HG03039 (cell line): ENCODE data around the gene CLIC4.
"Not testable (repeated sequence)": the region's sequence is repeated elsewhere in the genome, so short reads cannot be mapped to it uniquely, and the experiment has no call there.

Experiments
- ATAC-seq: cut with Tn5 transposase; IDR thresholded peaks from one replicate; pipeline ENCODE4 v1.9.1; 2021; ENCODE audit warnings: mild to moderate bottlenecking, moderate library complexity; ENCODE audit not compliant: unreplicated experiment

CLIC4 gene

DNA sequence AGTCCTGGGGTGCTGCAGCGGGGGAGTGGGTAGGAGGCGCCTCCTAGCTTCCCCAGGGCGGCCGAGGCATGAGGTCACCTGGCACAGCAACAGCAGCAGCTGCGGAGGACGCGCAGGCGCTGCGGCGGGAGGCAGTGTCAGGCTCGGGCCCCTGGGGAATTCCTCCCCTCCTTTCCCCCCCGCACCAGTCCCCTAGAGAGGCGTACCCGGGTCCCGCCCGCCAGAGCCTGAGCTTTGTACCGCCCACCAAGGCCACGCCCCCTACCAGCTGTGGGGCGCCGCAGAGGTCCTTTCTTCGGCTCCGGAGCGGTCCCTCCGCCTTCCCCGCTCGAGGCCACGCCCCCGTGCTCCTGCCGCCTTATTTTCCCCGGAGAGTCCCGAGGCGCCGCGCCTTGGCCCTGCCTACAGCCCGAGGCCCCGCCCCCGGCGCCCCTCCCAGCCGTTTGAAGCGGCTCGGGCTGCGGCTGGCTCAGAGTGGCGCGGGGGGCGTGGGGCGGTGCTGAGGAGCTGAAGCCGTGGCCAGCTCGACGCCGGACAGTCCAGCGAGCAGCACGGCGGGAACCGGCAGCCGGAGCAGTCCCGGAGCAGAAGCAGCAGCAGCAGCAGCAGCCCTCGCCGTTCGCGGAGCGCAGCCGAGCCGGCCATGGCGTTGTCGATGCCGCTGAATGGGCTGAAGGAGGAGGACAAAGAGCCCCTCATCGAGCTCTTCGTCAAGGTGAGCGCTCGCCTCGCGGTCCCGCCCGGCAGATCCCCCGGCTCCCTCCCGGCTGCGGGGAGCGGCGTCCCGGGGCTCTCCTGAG lies at the start of gene CLIC4:
Gene CLIC4 (plus strand): TSS at position 537 of the 800 bp plus-strand sequence. CDS start 107 bp downstream, at position 644.
- ATAC-seq, result peak; percentile 65

DNA sequence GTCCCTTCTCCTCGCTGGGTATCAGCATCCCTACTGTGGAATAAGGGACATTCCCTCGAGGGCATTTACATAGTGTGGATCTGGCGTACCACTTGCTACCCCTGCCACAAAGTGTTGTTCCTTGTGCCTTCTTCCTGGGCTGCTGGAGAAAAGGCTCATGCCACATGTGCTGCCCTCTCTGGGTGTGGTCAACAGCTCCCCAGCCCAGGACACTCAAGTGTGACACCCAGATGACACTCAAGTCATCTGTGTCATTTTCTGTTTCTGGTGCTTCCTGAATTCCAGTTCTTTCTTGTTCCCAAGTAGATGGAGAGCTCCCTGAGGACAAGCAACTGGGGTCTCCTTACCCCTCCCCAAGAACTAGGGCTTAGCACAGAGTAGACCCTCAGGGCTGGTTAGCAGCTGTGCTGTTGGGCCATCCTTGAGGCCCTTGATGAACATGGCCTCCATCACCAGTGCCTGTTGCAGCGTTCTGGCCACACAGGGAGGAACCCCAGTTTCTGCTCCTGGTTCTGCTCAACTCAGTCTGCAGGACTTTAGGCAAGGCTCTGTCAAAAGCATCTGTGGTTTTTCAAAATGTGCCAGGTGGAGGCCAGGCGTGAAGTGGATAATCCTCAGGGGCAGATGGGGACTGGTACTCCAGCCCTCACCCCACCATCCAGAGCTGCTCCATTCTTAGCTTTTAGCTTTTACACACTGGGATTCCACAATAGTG lies 49.0 kb upstream of the CLIC4 start:
- no peak for ATAC-seq

DNA sequence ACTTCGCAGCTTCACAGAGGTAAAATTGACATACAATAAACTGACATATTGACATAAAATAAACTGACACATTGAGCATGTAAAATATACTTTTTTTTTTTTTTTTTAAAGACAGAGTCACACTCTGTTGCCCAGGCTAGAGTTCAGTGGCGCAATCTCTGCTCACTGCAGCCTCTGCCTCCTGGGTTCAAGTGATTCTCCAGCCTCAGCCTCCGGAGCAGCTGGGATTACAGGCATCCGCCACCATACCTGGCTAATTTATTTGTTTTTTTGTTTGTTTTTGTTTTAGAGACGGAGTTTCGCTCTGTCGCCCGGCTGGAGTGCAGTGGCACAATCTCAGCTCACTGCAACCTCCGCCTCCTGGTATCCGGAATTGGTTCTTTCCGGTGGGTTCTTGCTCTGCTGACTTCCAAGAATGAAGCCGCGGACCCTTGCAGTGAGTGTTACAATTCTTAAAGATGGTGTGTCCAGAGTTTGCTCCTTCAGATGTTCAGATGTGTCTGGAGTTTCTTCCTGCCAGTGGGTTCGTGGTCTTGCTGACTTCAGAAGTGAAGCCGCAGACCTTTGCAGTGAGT lies 48.4 kb upstream of the CLIC4 start:
- ATAC-seq, result no peak

DNA sequence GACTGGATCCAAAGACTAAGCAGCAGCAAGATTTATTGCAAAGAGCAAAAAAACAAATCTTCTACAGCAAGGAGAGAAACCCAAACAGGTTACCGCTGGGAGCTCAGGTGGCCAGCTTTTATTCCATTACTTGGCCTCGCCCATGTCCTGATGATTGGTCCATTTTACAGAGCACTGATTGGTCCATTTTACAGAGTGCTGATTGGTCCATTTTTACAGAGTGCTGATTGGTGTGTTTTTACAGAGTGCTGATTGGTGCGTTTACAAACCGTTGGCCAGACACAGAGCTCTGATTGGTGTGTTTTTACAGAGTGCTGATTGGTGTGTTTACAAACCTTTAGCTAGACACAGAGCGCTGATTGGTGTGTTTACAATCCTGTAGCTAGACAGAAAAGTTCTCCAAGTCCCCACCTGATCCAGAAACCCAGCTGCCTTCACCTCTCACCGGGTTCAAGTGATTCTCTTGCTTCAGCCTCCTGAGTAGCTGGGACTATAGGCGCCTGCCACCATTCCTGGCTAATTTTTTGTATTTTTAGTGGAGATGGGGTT lies 47.7 kb upstream of the CLIC4 start:
- ATAC-seq, result not testable (repeated sequence)

DNA sequence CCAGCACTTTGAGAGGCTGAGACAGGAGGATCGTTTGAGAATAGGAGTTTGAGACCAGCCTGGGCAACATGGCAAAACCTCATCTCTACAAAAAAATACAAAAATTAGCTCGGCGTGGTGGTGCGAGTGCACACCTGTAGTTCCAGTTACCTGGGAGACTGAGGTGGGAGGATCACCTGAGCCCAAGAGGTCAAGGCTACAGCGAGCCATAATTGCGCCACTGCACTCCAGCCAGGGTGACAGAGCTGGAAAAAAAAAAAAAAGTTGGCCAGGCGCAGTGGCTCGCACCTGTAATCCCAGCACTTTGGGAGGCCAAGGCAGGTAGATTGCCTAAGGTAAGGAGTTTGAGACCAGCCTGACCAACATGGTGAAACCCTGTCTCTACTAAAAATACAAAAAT lies 46.9 kb upstream of the CLIC4 start:
- not testable (repeated sequence) for ATAC-seq

DNA sequence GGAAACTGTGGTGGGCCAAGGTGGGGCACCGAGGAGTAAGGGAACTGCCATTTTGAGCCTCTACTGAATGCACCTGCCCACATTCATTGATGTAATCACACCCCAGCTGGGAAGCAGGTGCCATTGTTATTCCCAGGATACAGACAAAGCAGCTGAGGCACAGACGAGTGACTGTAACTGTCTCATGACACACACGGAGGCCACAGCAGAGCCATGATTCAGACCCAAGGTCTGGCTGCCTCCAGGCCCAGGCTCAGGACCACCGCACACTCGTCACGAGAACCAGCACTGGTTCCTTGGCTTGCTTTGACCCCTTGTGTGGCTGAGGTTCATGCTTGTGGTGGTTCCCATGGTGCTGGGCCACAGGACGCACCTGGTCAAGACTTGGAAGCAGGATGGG lies 45.6 kb upstream of the CLIC4 start:
- ATAC-seq, result no peak

DNA sequence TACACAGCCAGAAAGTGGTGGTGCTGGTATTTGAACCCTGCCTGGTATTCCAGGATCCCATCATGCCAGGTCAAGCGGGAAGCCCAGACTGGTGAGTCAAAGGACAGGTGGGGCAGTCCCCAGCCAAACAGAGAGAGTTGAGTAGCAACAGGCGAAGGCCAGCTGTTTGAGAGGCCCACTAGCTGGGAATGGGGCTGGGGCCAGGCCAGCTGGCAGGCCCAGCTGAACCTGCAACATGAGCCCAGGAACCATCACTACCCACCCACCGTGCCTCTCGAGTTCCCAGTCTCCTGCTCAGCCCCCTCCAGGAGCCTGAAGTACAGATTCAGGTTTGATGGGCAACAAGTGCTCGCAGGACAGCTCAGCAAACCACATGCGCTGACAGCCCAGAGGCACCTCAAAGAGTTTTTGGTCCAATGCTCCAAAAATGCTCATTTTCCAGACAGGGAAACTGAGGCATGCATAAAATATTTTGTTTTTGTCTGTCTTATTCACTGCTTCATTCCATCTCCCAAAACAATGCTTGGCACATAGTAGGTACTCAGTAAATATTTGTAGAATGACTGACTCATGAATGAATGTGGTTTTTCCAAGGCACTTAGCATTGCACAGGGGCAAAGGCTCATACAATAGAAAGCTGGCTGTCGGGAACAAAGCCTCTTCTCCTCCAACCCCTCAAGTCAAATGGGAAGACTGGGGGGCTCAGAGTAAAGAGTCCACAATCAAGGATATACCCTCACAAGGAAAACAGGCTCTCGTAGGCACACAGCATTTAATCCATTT lies 42.5 kb upstream of the CLIC4 start:
- ATAC-seq, result no peak

DNA sequence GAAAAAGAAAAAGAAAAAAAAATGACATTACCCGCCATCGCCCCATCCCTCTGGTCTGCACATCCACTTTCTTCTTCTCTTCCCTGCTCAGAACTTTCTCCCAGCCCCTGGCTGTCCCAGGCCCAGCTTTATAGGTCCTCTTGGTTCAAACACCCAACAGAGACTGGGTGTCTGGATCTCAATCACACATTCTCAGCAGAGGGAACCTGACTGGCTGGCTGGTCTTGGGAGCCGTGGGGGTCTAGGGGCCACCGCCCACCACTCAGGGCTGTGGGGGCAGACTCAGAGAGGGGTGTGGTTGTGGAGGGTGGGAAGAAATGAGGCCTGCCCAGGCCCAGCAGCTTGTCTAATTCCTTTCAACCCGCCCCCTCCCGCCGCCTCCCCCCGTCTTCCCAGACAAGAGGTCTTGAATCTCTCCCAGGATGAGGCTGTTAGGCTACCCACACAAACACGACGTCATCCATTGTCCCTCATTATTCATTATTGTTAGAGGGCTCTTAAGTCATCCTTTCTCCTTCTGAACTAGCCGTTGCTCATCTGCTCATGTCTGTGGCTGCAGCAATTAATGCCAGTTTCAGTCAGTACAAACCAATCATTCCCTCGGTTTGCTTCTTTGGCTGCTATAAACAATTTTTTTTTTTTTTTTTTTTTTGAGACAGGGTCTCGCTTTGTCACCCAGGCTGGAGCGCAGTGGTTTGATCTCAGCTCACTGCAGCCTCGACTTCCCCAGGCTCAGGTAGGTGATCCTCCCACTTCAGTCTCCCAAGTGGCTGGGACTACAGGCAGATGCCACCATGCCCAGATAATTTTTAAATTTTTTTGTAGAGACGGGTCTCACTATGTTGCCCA lies 40.6 kb upstream of the CLIC4 start:
- ATAC-seq, result no peak

DNA sequence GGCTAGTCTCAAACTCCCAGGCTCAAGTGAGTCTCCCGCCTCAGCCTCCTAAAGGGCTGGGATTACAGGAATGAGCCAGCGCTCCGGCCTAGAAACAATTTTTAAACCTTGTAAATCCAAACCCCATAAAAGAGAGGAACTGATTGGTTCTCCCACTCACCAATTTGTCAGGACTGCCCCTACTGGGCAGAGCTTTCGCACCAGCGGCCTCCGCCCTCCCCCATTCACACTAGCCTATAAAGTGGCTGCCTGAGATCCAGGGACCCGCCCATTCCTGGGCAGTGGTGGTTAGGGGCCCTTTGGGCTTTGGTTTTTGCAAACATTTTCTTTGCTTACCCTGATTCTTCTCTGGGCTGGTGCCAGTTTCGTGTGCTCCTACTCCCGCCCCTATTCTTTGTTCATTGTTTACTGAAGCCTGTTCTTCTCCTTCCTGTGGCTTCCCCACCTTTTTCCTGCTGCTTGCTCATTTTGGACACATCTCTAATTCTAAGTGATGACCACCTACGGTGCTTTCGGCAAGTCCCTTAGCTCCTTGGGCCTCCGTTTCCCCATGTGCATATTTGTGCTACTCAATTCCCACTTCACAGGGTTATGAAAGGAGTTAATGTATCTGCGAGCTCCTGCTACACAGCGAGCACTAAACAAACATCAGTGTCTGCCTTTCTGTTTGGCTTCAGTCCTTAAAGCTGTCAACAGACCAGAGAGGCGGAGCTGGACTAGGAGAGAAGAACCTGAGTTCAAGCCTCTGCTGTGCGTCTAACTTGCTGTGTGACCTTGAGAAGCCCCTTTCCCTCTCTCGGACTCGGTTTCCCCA lies 39.8 kb upstream of the CLIC4 start:
- no peak for ATAC-seq

DNA sequence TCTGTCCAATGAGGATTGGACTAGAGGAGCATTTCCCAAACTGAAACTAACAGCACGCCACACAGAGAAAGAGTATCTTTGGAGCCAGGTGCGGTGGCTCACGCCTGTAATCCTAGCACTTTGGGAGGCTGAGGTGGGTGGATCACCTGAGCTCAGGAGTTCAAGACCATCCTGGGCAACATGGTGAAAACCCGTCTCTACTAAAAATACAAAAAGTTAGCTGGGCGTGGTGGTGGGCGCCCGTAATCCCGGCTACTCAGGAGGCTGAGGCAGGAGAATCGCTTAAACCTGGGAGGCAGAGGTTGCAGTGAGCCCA lies 39.2 kb upstream of the CLIC4 start:
- ATAC-seq, result not testable (repeated sequence)

DNA sequence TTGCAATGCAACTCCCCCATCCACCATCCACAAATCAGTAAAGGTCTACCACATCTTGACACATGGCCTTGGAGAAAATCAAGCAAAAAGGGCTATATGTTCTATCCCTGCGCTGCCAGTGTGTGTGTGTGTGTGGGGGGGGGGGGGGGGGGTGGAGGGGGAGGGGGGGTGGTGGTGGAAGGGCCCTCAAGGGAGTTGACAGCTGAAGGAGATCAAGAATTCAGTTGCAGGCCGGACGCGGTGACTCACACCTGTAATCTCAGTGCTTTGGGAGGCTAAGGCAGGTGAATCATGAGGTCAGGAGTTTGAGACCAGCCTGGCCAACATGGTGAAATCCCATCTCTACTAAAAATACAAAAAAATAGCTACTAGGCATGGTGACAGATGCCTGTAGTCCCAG lies 37.6 kb upstream of the CLIC4 start:
- ATAC-seq, result no peak

DNA sequence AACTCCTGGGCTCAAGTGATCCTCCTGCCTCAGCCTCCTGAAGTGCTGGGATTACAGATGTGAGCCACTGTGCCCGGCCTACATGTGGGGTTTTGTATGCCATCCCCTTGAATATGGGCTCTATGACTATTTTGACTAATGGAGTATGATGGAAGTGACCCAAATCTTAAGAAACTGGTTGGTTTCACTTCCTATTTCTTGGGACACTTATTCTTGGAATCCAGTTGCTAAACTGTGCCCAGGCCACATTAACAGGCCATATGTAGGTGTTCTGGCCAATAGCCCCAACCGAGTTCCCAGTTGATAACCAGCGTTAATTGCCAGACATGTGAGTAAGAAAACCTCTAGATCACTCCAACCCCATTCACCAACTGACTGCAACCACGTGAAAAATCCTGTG lies 36.3 kb upstream of the CLIC4 start:
- ATAC-seq, result no peak

DNA sequence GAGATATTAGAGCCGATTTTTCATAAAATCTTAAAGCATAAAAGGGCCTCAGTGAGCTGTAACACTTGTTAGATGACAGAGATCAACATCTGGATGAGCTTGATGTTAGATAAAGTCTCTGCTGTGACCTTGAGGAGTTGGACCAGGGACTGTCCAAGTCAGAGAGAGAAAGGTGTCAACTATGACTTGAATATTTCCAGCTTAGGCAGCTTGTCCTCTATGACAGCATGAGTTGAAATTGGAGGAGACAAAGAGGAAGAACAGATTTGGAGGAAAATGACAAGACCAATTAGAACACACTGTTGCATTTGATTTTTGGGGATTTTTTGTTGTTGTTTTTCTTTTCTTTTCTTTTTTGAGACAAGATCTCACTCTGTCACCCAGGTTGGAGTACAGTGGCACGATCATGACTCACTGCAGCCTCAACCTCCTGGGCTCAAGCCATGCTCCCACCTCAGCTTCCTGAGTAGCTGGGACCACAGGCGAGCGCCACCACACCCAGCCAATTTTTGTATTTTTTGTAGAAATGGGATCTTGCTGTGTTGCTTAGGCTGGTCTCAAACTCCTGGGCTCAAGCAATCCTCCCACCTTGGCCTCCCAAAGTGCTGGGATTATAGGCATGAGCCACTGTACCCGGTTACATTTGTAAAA lies 35.3 kb upstream of the CLIC4 start:
- no peak for ATAC-seq

DNA sequence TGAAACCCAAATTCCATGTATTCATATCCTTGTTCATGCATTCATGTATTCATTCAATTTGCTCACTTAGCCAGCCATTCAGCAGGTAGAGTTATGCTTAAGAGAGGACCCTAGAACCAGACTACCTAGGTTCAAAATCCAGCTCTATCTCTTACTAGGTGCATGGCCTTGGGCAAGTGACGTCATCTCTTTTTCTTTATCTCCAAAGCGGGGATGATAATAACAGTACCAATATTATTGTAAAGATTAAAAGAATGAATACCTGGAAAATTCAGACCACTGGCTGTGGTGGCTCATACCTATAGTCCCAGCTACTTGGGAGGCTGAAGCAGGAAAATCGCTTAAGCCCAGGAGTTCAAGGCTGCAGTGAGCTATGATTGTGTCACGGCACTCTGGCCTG lies 33.9 kb upstream of the CLIC4 start:
- ATAC-seq, result no peak

DNA sequence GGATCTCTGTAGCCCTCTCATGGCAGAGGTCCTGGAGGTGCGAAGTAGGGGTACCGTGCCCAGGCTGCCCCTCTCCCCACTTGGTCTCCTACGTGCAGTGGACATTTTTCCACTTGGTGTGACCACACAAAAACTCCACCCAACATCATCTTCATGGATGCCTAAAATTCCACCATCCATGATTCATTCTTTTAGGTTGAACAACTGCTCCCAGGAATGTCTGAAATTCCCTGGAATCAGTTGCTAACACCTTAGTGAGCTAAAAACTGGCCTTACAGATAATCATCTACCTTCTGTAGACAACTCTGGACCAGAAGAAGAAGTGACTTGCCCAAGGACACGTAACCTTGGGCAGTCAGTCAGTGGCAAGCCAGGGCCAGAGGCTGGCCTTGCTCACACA lies 32.1 kb upstream of the CLIC4 start:
- no peak for ATAC-seq

DNA sequence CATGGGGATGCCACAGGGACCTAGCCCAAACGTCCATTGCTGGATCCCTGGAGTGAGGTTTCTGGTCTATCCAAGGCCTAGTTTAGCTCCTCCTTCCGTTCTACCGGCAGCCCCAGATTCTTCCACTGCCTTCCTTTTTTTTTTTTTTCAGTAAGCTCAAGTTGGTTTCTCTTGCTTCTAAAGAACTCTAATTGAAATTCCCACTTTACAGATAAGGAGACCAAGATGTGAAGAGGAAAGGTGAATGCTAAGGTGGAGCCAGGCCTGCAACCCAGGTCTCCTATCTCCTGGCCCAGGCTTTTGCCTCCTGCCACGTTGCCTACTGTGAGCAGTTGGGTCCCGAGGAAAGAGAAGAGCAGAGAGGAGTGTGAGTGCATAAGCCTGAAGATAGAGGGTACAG lies 31.5 kb upstream of the CLIC4 start:
- ATAC-seq, result no peak

DNA sequence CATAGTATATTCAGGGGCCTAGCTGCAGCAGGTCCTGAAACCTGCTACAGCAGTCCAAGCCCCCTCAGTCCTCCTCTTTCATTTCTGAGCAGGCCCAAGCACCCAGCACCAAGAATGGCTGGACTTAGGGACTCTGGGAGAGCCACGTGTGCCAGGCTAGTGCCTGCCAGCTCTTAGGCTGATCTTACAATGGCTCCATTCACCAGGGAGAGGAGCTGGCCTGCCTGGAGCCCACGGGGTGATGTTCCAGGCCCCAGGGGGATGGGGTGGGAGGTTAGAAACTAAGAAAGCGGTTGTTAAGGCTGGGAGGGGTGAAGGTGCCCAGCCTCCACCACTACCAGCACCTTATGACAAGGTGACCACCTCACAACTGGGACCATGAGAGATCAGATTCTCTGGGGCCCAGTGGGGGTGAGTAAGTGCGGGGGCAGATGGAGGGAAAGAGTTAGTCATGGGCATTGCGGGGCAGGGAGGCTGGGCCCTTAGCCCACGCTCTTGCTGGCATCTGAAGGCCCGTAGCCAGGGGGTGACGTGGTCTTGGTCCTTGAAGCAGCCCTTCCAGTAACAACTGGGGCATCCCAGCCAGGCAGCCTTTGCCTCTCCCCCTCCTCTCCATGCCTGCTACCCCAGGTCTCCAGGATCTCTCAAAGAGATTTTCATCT lies 30.3 kb upstream of the CLIC4 start:
- no peak for ATAC-seq

DNA sequence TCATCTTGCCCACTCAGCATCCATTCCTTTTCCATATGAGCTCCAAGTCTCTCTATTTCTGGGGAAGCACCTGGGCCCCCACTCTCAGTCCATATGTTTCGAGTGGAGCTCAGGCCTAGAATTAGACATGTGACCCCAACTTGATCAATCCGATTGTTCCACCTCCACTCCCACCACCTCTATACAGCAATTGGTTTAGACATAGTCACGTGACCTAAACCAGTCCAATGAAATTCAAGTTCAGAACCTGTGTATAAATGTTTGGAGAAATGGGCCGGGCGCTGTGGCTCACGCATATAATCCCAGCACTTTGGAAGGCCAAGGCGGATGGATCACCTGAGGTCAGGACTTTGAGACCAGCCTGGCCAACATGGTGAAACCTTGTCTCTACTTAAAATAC lies 29.6 kb upstream of the CLIC4 start:
- no peak for ATAC-seq
